ENCODE data around the gene PHACTR1. TPM values are rescaled to one million over a fixed set of nuclear protein-coding genes. Genes with fewer than 3 reads are reported as not detected.
A peak's percentile ranks its signal among the peaks of the same experiment; 100 is the strongest.

PHACTR1 gene
- total and polyA plus RNA-seq, 3 experiments from 2014 or later = 0.04 to 0.38 (median 0.04) TPM

- no peak overlapping the region for H3K4me3 Mint-ChIP-seq
Measured at GRCh38 chr6:13203145-13203544, 486.6 kb downstream of the PHACTR1 start.

GRCh38 chr6:13205106-13205505 lies 488.5 kb downstream of the PHACTR1 start:
- H3K9me3 Mint-ChIP-seq = no peaks in the 10 kb centered on the region
- H3K27ac Mint-ChIP-seq = no peak overlapping the region
- Histone ChIP-seq H3K36me3 (ENCODE audit: insufficient read depth, low read length) (no peaks in the 10 kb centered on the region), H3K4me1 (ENCODE audit: insufficient read depth, low read length) (no peaks in the 10 kb centered on the region), H3K27me3 (ENCODE audit: insufficient read depth, low read length, poor library complexity, severe bottlenecking) (no peaks in the 10 kb centered on the region), H3K9me3 (ENCODE audit: low read length) (no peaks in the 10 kb centered on the region), H3K27ac (ENCODE audit: low read depth, low read length) (no peak overlapping the region), H3K4me3 (ENCODE audit: low read length) (no peak overlapping the region)
- DNase-seq = no peak
- H3K27me3 Mint-ChIP-seq = peaks cover 7 to 12% of the 10 kb centered on the region in 2 donors
- CTCF ChIA-PET = no interaction called here
- POLR2A ChIA-PET = no interaction called here
- no peaks in the 10 kb centered on the region for H3K36me3 Mint-ChIP-seq
- H3K4me1 Mint-ChIP-seq = no peaks in the 10 kb centered on the region
- no peak overlapping the region for H3K4me3 Mint-ChIP-seq

More at GRCh38 chr6:13203145-13203544, 486.6 kb downstream of the PHACTR1 start:
- H3K9me3 Mint-ChIP-seq = no peaks in the 10 kb centered on the region
- no peaks in the 10 kb centered on the region for H3K27me3 ChIP-seq (ENCODE audit: insufficient read depth, low read length, poor library complexity, severe bottlenecking)
- CTCF ChIA-PET = no interaction called here
- H3K27ac ChIP-seq (ENCODE audit: low read depth, low read length) = no peak overlapping the region
- H3K9me3 ChIP-seq (ENCODE audit: low read length) = no peaks in the 10 kb centered on the region
- POLR2A ChIA-PET = no interaction called here
- DNase-seq = no peak
- no peaks in the 10 kb centered on the region for H3K4me1 ChIP-seq (ENCODE audit: insufficient read depth, low read length)
- H3K36me3 ChIP-seq (ENCODE audit: insufficient read depth, low read length) = no peaks in the 10 kb centered on the region
- H3K4me3 ChIP-seq (ENCODE audit: low read length) = no peak overlapping the region
- peaks cover 11 to 16% of the 10 kb centered on the region in 2 donors for H3K27me3 Mint-ChIP-seq
- H3K4me1 Mint-ChIP-seq = no peaks in the 10 kb centered on the region
- H3K36me3 Mint-ChIP-seq = no peaks in the 10 kb centered on the region
- H3K27ac Mint-ChIP-seq = no peak overlapping the region

- Histone ChIP-seq H3K4me1 (ENCODE audit: insufficient read depth, low read length) (no peaks in the 10 kb centered on the region), H3K27me3 (ENCODE audit: insufficient read depth, low read length, poor library complexity, severe bottlenecking) (no peaks in the 10 kb centered on the region), H3K27ac (ENCODE audit: low read depth, low read length) (no peak overlapping the region), H3K36me3 (ENCODE audit: insufficient read depth, low read length) (no peaks in the 10 kb centered on the region), H3K9me3 (ENCODE audit: low read length) (no peaks in the 10 kb centered on the region), H3K4me3 (ENCODE audit: low read length) (no peak overlapping the region)
- ChIA-PET CTCF (no interaction called here), POLR2A (no interaction called here)
- Mint-ChIP-seq H3K36me3 (no peaks in the 10 kb centered on the region), H3K4me1 (peaks cover 0 to 5% (median 2%) of the 10 kb centered on the region in 3 donors), H3K9me3 (no peaks in the 10 kb centered on the region), H3K27ac (peak overlapping the region in 1 of 8 donors; percentile 15), H3K4me3 (no peak overlapping the region), H3K27me3 (peaks cover 5 to 21% of the 10 kb centered on the region in 2 donors)
- DNase-seq = no peak
Measured at GRCh38 chr6:13212096-13212495, 495.5 kb downstream of the PHACTR1 start.

- no peak overlapping the region for H3K4me3 ChIP-seq (ENCODE audit: low read length)
- Mint-ChIP-seq H3K4me3 (peak overlapping the region in 1 of 7 donors; percentile 27), H3K27ac (peak overlapping the region in 1 of 8 donors; percentile 15), H3K36me3 (no peaks in the 10 kb centered on the region), H3K9me3 (no peaks in the 10 kb centered on the region), H3K4me1 (peaks cover 0 to 5% (median 2%) of the 10 kb centered on the region in 3 donors), H3K27me3 (peaks cover 5 to 21% of the 10 kb centered on the region in 2 donors)
- no peaks in the 10 kb centered on the region for H3K4me1 ChIP-seq (ENCODE audit: insufficient read depth, low read length)
- H3K27ac ChIP-seq (ENCODE audit: low read depth, low read length) = no peak overlapping the region
- no peaks in the 10 kb centered on the region for H3K36me3 ChIP-seq (ENCODE audit: insufficient read depth, low read length)
- no peak for DNase-seq
- no peaks in the 10 kb centered on the region for H3K9me3 ChIP-seq (ENCODE audit: low read length)
- ChIA-PET CTCF (no interaction called here), POLR2A (no interaction called here)
- no peaks in the 10 kb centered on the region for H3K27me3 ChIP-seq (ENCODE audit: insufficient read depth, low read length, poor library complexity, severe bottlenecking)
Measured at GRCh38 chr6:13212538-13212937, 496.0 kb downstream of the PHACTR1 start.

DNA sequence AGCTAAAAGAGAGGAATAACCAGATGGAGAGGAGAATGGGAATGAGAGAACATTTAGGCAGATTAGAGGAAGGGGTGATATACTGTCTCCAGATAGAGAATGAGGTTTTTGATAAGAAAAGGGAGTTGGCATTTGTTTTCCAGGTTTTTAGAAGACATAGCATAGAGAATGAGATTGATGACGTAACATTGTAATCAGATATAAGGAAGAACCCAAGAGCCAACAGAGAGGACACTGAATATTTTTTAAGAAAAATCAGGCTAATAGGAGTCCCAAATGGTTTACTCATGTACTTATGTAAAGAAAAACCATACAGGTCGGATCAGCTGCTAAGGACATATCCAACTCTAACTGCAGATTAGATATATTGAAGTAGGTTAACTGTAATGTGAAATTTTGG lies 498.8 kb downstream of the PHACTR1 start:
- H3K4me1 ChIP-seq (ENCODE audit: insufficient read depth, low read length) = no peaks in the 10 kb centered on the region
- peaks cover 0 to 5% (median 2%) of the 10 kb centered on the region in 3 donors for H3K4me1 Mint-ChIP-seq
- H3K27me3 ChIP-seq (ENCODE audit: insufficient read depth, low read length, poor library complexity, severe bottlenecking) = no peaks in the 10 kb centered on the region
- H3K4me3 ChIP-seq (ENCODE audit: low read length) = no peak overlapping the region
- no peaks in the 10 kb centered on the region for H3K36me3 Mint-ChIP-seq
- H3K27ac Mint-ChIP-seq = no peak overlapping the region
- no peaks in the 10 kb centered on the region for H3K36me3 ChIP-seq (ENCODE audit: insufficient read depth, low read length)
- H3K27me3 Mint-ChIP-seq = peaks cover 5 to 31% of the 10 kb centered on the region in 2 donors
- ChIA-PET CTCF (no interaction called here), POLR2A (no interaction called here)
- no peaks in the 10 kb centered on the region for H3K9me3 ChIP-seq (ENCODE audit: low read length)
- no peaks in the 10 kb centered on the region for H3K9me3 Mint-ChIP-seq
- DNase-seq = no peak
- no peak overlapping the region for H3K27ac ChIP-seq (ENCODE audit: low read depth, low read length)
- H3K4me3 Mint-ChIP-seq = no peak overlapping the region

DNA sequence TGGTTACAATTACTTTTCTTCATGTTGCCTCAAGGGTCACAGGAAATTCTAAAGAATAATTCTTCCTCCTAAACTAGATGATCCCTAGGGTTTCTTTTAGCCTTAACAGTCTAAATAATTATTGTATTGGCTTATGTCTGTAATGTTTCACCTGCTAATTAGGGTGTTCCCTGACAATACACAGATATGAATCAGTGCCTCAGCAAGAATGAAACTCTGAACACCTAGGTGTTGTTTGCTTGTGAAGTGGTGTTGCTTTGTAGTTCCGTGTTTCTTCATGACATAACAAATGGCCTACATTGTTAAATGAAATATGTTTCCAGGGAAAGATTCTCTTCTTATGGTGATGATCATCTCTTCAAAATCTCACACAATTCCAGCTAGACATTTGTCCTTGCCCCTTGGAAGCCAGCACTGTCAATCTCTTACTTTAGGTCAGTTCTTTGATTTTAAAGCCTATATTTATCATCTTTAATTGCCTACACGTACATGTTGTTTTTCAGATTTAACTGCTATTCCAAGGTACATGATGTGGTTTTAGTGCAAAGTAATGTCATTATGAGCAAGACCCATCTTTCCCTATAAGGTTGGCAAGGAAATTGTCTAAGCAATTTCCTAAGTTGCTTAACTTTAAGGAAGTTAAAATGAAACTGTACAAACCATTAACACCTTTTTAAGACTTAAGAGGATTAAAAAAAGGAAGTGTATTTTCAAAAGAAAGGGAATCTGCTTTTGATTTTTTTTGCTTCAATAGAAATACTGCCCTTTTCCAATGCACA lies 499.9 kb downstream of the PHACTR1 start:
- H3K36me3 Mint-ChIP-seq = no peaks in the 10 kb centered on the region
- CTCF ChIA-PET = no interaction called here

DNA sequence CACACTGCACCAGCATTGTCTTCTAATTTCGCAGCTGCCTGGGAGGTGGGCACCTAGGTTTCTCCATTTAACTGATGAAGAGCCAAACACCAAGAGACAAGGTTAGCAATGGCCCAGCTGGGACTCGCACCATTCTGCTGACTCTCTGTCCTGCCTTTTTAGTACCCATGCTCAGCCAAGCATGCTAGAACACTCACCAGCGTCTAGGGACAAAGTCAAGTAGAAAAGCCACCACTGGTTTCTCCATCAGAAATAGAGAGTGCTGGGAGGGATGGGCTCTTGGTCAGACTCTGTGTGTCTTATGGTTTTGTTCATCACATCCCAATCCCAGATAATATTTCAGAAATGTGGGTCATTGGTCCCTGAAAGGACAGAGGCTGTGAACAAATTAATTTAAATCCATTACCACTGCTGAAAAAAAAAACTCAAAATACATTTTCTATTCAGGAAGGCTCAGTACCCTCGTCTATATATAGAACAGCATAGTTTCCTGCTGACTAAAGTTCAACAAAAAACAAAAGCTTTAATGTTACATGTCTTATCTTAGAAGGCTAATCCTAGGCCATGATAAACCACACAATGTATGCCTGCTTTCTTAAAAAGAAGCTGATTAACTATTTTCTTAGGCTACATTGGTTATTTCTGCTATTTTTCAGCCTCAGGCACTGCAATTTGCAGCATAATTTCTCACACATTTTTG lies 500.8 kb downstream of the PHACTR1 start:
- Mint-ChIP-seq H3K27ac (no peak overlapping the region), H3K4me1 (peaks cover 0 to 5% (median 2%) of the 10 kb centered on the region in 3 donors), H3K4me3 (no peak overlapping the region), H3K27me3 (peaks cover 5 to 18% of the 10 kb centered on the region in 2 donors), H3K36me3 (no peaks in the 10 kb centered on the region), H3K9me3 (no peaks in the 10 kb centered on the region)
- ChIA-PET CTCF (no interaction called here), POLR2A (no interaction called here)
- no peaks in the 10 kb centered on the region for H3K4me1 ChIP-seq (ENCODE audit: insufficient read depth, low read length)
- H3K27me3 ChIP-seq (ENCODE audit: insufficient read depth, low read length, poor library complexity, severe bottlenecking) = no peaks in the 10 kb centered on the region
- no peak overlapping the region for H3K4me3 ChIP-seq (ENCODE audit: low read length)
- H3K9me3 ChIP-seq (ENCODE audit: low read length) = no peaks in the 10 kb centered on the region
- DNase-seq = no peak
- H3K36me3 ChIP-seq (ENCODE audit: insufficient read depth, low read length) = no peaks in the 10 kb centered on the region
- no peak overlapping the region for H3K27ac ChIP-seq (ENCODE audit: low read depth, low read length)

More for the DNA sequence above, 499.9 kb downstream of the PHACTR1 start:
- no peaks in the 10 kb centered on the region for H3K27me3 ChIP-seq (ENCODE audit: insufficient read depth, low read length, poor library complexity, severe bottlenecking)
- H3K4me3 Mint-ChIP-seq = no peak overlapping the region
- no peak overlapping the region for H3K27ac ChIP-seq (ENCODE audit: low read depth, low read length)
- H3K4me1 ChIP-seq (ENCODE audit: insufficient read depth, low read length) = no peaks in the 10 kb centered on the region
- H3K9me3 ChIP-seq (ENCODE audit: low read length) = no peaks in the 10 kb centered on the region
- H3K27me3 Mint-ChIP-seq = peaks cover 5 to 28% of the 10 kb centered on the region in 2 donors
- H3K4me1 Mint-ChIP-seq = peaks cover 0 to 5% (median 2%) of the 10 kb centered on the region in 3 donors
- no peaks in the 10 kb centered on the region for H3K9me3 Mint-ChIP-seq
- H3K27ac Mint-ChIP-seq = no peak overlapping the region
- POLR2A ChIA-PET = no interaction called here
- H3K36me3 ChIP-seq (ENCODE audit: insufficient read depth, low read length) = no peaks in the 10 kb centered on the region
- no peak for DNase-seq
- H3K4me3 ChIP-seq (ENCODE audit: low read length) = no peak overlapping the region

DNA sequence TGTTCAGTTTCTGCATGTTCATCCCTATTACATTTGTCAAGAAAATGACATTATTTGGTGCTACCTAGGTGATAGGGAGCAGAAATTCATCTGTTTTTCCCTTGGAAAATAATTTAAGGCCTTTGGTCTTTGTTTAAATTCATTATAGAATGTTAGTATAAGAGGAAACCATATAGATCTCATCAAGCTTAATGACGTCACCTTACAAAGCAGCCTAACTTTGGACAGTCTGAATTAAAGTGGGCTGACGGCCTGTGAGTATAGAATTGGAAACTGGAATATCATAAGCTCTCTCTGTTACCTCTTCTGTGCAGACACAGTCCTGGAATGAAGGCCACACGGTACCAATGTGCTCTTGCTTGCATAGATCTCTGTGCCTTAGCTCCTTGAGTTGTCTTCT lies 503.7 kb downstream of the PHACTR1 start:
- Mint-ChIP-seq H3K4me3 (no peak overlapping the region), H3K9me3 (no peaks in the 10 kb centered on the region), H3K27ac (no peak overlapping the region), H3K36me3 (no peaks in the 10 kb centered on the region), H3K27me3 (peaks cover 3 to 15% of the 10 kb centered on the region in 2 donors), H3K4me1 (peaks cover 0 to 5% (median 2%) of the 10 kb centered on the region in 3 donors)
- Histone ChIP-seq H3K27ac (ENCODE audit: low read depth, low read length) (no peak overlapping the region), H3K27me3 (ENCODE audit: insufficient read depth, low read length, poor library complexity, severe bottlenecking) (no peaks in the 10 kb centered on the region), H3K9me3 (ENCODE audit: low read length) (no peaks in the 10 kb centered on the region), H3K4me1 (ENCODE audit: insufficient read depth, low read length) (no peaks in the 10 kb centered on the region), H3K4me3 (ENCODE audit: low read length) (no peak overlapping the region), H3K36me3 (ENCODE audit: insufficient read depth, low read length) (no peaks in the 10 kb centered on the region)
- ChIA-PET POLR2A (no interaction called here), CTCF (no interaction called here)
- no peak for DNase-seq

Measured in CD8-positive, alpha-beta memory T cell (primary cell).